GM19240 (cell line): Measurements from ENCODE around the gene LCA5L.

Source experiments
- DNase-seq: peaks from one replicate; pipeline ENCODE4 v3.0.0; 2011; ENCODE audit warnings: low spot score; ENCODE audit not compliant: insufficient read length

Gene LCA5L

GRCh38 chr21:39445321-39446269 lies at the start of gene LCA5L:
Gene LCA5L, minus strand, starts transcription at chr21:39445778. Its CDS starts 17,285 bp downstream, at chr21:39428493.
- DNase-seq: peak; percentile 87

GRCh38 chr21:39489380-39489924 lies 43.9 kb upstream of the LCA5L start:
- DNase-seq: no peak

GRCh38 chr21:39484711-39485276 lies 39.2 kb upstream of the LCA5L start:
- no peak for DNase-seq

- DNase-seq: no peak
These were observed 38.3 kb upstream of the LCA5L start for GRCh38 chr21:39483917-39484316.

GRCh38 chr21:39481886-39482285 lies 36.3 kb upstream of the LCA5L start:
- no peak for DNase-seq

- DNase-seq: no peak
These were observed 34.7 kb upstream of the LCA5L start for GRCh38 chr21:39480271-39480670.

GRCh38 chr21:39479814-39480182 lies 34.2 kb upstream of the LCA5L start:
- DNase-seq: no peak

- DNase-seq: no peak
These were observed 33.7 kb upstream of the LCA5L start for GRCh38 chr21:39479164-39479813.

- no peak for DNase-seq
These were observed 29.0 kb upstream of the LCA5L start for GRCh38 chr21:39474611-39475010.

GRCh38 chr21:39472786-39473185 lies 27.2 kb upstream of the LCA5L start:
- no peak for DNase-seq

GRCh38 chr21:39471598-39471997 lies 26.0 kb upstream of the LCA5L start:
- DNase-seq: no peak

GRCh38 chr21:39468559-39468958 lies 23.0 kb upstream of the LCA5L start:
- no peak for DNase-seq

- DNase-seq: no peak
These were observed 22.2 kb upstream of the LCA5L start for GRCh38 chr21:39467746-39468145.

GRCh38 chr21:39466584-39466983 lies 21.0 kb upstream of the LCA5L start:
- DNase-seq: no peak

- DNase-seq: no peak
These were observed 17.7 kb upstream of the LCA5L start for GRCh38 chr21:39463308-39463707.

- no peak for DNase-seq
These were observed 15.8 kb upstream of the LCA5L start for GRCh38 chr21:39461419-39461818.

- no peak for DNase-seq
These were observed 11.1 kb upstream of the LCA5L start for GRCh38 chr21:39456665-39457064.

- no peak for DNase-seq
These were observed 9.5 kb upstream of the LCA5L start for GRCh38 chr21:39454949-39455668.

- DNase-seq: no peak
These were observed 8.1 kb upstream of the LCA5L start for GRCh38 chr21:39453571-39454179.

- DNase-seq: no peak
These were observed 7.4 kb upstream of the LCA5L start for GRCh38 chr21:39452970-39453342.
